ENCODE results near the gene SLC35E3. TPM values are rescaled to one million over a fixed set of nuclear protein-coding genes. Genes with fewer than 3 reads are reported as not detected.

The SLC35E3 gene
- total and polyA plus RNA-seq, 2 of the 13 experiments (the other 11 are each of a cell fraction or from before 2014, with no cell fraction given): 13.0 to 22.1 TPM

DNA sequence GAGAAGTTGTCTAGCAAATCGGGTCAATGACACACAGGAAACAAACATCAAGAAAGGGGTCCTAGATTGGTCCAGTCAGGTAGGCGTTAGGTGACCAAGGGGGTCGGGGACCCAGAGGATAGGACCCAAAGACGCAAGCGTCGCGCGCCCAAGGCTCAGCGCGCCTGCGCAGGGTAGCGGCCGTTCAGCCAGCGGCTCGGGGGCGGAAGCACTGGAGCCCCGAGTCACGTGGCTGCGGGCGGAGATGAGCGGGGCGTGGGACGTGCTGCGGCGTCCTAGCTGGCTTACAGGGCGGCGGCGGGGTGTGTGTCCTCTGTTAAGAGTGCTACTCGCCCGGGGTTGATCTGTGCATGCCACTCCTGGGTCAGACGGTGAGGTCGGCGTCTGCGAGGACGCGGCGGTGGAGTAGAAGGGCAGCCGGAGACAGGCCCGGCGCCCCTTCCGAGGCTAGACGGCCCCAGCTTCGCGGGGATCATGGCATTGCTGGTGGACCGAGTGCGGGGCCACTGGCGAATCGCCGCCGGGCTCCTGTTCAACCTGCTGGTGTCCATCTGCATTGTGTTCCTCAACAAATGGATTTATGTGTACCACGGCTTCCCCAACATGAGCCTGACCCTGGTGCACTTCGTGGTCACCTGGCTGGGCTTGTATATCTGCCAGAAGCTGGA lies at the start of gene SLC35E3 (continued):
- peak; percentile 79 for TF ChIP-seq YY1 (IDR thresholded peaks at IDR 0.05; ENCODE audit: insufficient read depth, insufficient replicate concordance, low read depth, low read length)
- peak; percentile 39; the same call in 1 of the 2 replicates for TF ChIP-seq ZZZ3 (CRISPR knock-in tag; IDR thresholded peaks at IDR 0.05; ENCODE audit: borderline replicate concordance)
- peak; percentile 56; the same call in 1 of the 2 replicates for TF ChIP-seq ZSCAN31 (CRISPR knock-in tag; IDR thresholded peaks at IDR 0.05; ENCODE audit: low read depth)
- no peak for TF ChIP-seq ZNF160 (CRISPR knock-in tag; IDR thresholded peaks at IDR 0.05)
- no peak for TF ChIP-seq TOE1 (CRISPR knock-in tag; IDR thresholded peaks at IDR 0.05)
- no peak for TF ChIP-seq ZNF670 (CRISPR knock-in tag; IDR thresholded peaks at IDR 0.05; ENCODE audit: borderline replicate concordance)
- TF ChIP-seq TMF1 (CRISPR knock-in tag; IDR thresholded peaks at IDR 0.05; ENCODE audit: low read depth): 0 out of 2 replicates have a peak, but pooled peaks have one; percentile 63
- TF ChIP-seq ZNF720 (CRISPR knock-in tag; IDR thresholded peaks at IDR 0.05): no peak
- peak; percentile 81 for TF ChIP-seq PITX1 (CRISPR knock-in tag; IDR thresholded peaks at IDR 0.05)
- TF ChIP-seq CEBPB (IDR thresholded peaks at IDR 0.05; ENCODE audit: borderline replicate concordance, low read depth, low read length): no peak
- TF ChIP-seq, protein P1, sequence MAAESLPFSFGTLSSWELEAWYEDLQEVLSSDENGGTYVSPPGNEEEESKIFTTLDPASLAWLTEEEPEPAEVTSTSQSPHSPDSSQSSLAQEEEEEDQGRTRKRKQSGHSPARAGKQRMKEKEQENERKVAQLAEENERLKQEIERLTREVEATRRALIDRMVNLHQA (CRISPR knock-in tag; IDR thresholded peaks at IDR 0.05): no peak
- no peak; the same call in 1 of the 2 replicates for TF ChIP-seq SMYD3 (CRISPR knock-in tag; IDR thresholded peaks at IDR 0.05)
- TF ChIP-seq ISX (CRISPR knock-in tag; conservative IDR thresholded peaks at IDR 0.05): no peak
- TF ChIP-seq ZNF33A (CRISPR knock-in tag; IDR thresholded peaks at IDR 0.05; ENCODE audit: borderline replicate concordance): no peak
- TF ChIP-seq, protein P2, sequence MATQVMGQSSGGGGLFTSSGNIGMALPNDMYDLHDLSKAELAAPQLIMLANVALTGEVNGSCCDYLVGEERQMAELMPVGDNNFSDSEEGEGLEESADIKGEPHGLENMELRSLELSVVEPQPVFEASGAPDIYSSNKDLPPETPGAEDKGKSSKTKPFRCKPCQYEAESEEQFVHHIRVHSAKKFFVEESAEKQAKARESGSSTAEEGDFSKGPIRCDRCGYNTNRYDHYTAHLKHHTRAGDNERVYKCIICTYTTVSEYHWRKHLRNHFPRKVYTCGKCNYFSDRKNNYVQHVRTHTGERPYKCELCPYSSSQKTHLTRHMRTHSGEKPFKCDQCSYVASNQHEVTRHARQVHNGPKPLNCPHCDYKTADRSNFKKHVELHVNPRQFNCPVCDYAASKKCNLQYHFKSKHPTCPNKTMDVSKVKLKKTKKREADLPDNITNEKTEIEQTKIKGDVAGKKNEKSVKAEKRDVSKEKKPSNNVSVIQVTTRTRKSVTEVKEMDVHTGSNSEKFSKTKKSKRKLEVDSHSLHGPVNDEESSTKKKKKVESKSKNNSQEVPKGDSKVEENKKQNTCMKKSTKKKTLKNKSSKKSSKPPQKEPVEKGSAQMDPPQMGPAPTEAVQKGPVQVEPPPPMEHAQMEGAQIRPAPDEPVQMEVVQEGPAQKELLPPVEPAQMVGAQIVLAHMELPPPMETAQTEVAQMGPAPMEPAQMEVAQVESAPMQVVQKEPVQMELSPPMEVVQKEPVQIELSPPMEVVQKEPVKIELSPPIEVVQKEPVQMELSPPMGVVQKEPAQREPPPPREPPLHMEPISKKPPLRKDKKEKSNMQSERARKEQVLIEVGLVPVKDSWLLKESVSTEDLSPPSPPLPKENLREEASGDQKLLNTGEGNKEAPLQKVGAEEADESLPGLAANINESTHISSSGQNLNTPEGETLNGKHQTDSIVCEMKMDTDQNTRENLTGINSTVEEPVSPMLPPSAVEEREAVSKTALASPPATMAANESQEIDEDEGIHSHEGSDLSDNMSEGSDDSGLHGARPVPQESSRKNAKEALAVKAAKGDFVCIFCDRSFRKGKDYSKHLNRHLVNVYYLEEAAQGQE (IDR thresholded peaks at IDR 0.05; ENCODE audit: borderline replicate concordance in 1 of 2, low read depth in 1 of 2, low read length in 2 of 2): peak in 1 of 2 experiments; percentile 65; a peak in 1 of 4 replicates
- TF ChIP-seq ZNF75D (CRISPR knock-in tag; IDR thresholded peaks at IDR 0.05; ENCODE audit: borderline replicate concordance): no peak
- peak; percentile 87; the same call in 1 of the 2 replicates for TF ChIP-seq ZNF792 (CRISPR knock-in tag; IDR thresholded peaks at IDR 0.05)
- no peak for TF ChIP-seq REPIN1 (CRISPR knock-in tag; IDR thresholded peaks at IDR 0.05; ENCODE audit: borderline replicate concordance, low read depth)
- TF ChIP-seq MIER3 (CRISPR knock-in tag; IDR thresholded peaks at IDR 0.05; ENCODE audit: borderline replicate concordance): no peak; the same call in 1 of the 2 replicates
- peak; percentile 53 for TF ChIP-seq HDAC1 (CRISPR knock-in tag; IDR thresholded peaks at IDR 0.05)
- TF ChIP-seq, protein P3, sequence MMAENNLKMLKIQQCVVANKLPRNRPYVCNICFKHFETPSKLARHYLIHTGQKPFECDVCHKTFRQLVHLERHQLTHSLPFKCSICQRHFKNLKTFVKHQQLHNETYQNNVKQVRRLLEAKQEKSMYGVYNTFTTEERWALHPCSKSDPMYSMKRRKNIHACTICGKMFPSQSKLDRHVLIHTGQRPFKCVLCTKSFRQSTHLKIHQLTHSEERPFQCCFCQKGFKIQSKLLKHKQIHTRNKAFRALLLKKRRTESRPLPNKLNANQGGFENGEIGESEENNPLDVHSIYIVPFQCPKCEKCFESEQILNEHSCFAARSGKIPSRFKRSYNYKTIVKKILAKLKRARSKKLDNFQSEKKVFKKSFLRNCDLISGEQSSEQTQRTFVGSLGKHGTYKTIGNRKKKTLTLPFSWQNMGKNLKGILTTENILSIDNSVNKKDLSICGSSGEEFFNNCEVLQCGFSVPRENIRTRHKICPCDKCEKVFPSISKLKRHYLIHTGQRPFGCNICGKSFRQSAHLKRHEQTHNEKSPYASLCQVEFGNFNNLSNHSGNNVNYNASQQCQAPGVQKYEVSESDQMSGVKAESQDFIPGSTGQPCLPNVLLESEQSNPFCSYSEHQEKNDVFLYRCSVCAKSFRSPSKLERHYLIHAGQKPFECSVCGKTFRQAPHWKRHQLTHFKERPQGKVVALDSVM (CRISPR knock-in tag; IDR thresholded peaks at IDR 0.05): 0 out of 2 replicates have a peak, but pooled peaks have one; percentile 53
- TF ChIP-seq RAD21 (CRISPR knock-in tag; IDR thresholded peaks at IDR 0.05): no peak
- TF ChIP-seq, protein P4, sequence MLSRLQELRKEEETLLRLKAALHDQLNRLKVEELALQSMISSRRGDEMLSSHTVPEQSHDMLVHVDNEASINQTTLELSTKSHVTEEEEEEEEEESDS (CRISPR knock-in tag; IDR thresholded peaks at IDR 0.05; ENCODE audit: borderline replicate concordance): no peak
- TF ChIP-seq ZNF607 (CRISPR knock-in tag; IDR thresholded peaks at IDR 0.05; ENCODE audit: borderline replicate concordance): 0 out of 2 replicates have a peak, but pooled peaks have one; percentile 49

All from HepG2 (cell line).